DMS153 treated with DMSO at 0.1 percent for 48 hours (cell line): ENCODE measurements around the gene DDX31.

ENCODE experiments used
- DNase-seq: peaks from one replicate; lab custom pipeline; 2025; ENCODE audit not compliant: unreplicated experiment; lab: John Stamatoyannopoulos, UW

The DDX31 gene

GRCh38 chr9:132600326-132600984 lies 69.3 kb downstream of the DDX31 start:
- DNase-seq: no peak

GRCh38 chr9:132597073-132597775 lies 72.6 kb downstream of the DDX31 start:
- no peak for DNase-seq

- no peak for DNase-seq
These were observed 73.6 kb downstream of the DDX31 start for GRCh38 chr9:132596200-132596599.

- no peak for DNase-seq
These were observed 74.5 kb downstream of the DDX31 start for GRCh38 chr9:132595319-132595718.

GRCh38 chr9:132594412-132594811 lies 75.4 kb downstream of the DDX31 start:
- DNase-seq: no peak

- no peak for DNase-seq
These were observed 77.3 kb downstream of the DDX31 start for GRCh38 chr9:132592451-132592850.

- DNase-seq: no peak
These were observed 78.0 kb downstream of the DDX31 start for GRCh38 chr9:132591751-132592314.

GRCh38 chr9:132591244-132591643 lies 78.5 kb downstream of the DDX31 start:
- DNase-seq: no peak

GRCh38 chr9:132590318-132591182 lies 79.2 kb downstream of the DDX31 start:
- DNase-seq: no peak

- no peak for DNase-seq
These were observed 79.8 kb downstream of the DDX31 start for GRCh38 chr9:132590037-132590317.

- no peak for DNase-seq
These were observed 80.4 kb downstream of the DDX31 start for GRCh38 chr9:132589148-132590036.

GRCh38 chr9:132588501-132589147 lies 81.2 kb downstream of the DDX31 start:
- no peak for DNase-seq

- DNase-seq: no peak
These were observed 81.7 kb downstream of the DDX31 start for GRCh38 chr9:132588098-132588497.

GRCh38 chr9:132587592-132587955 lies 82.2 kb downstream of the DDX31 start:
- no peak for DNase-seq

- no peak for DNase-seq
These were observed 82.8 kb downstream of the DDX31 start for GRCh38 chr9:132586830-132587591.

- DNase-seq: no peak
These were observed 83.6 kb downstream of the DDX31 start for GRCh38 chr9:132585954-132586829.

- no peak for DNase-seq
These were observed 84.9 kb downstream of the DDX31 start for GRCh38 chr9:132584601-132585560.
